GM12878 (cell line): ENCODE data around the gene UGT1A6. TPM values are rescaled to one million over a fixed set of nuclear protein-coding genes. Genes with fewer than 3 reads are reported as not detected.

Source experiments
- ATAC-seq: fragments of 200-7000 bp; cut with Tn5 transposase; 3 replicates; pipeline ENCODE4 v1.9.1; 2020; ENCODE audit warnings: mild to moderate bottlenecking, moderate library complexity
- BruUV-seq: library from RNA; stranded (reverse); fragments of 400-500 nt; replicated peaks from 2 replicates; lab custom pipeline; 2021; lab: Mats Ljungman, UMichigan
- CTCF ChIA-PET: fragments of 300-600 bp; sonication (Branson Sonifier 250); formaldehyde crosslinking; extraction: SDS; loops from one replicate; lab custom pipeline; 2021; ENCODE audit warnings: inconsistent platforms; lab: Yijun Ruan, JAX
- POLR2A ChIA-PET: fragments of 350-600 bp; formaldehyde crosslinking; extraction: SDS; loops from one replicate; lab custom pipeline; 2021; ENCODE audit warnings: inconsistent platforms; lab: Charles Lee
- RAD21 ChIA-PET: fragments of 300-600 bp; sonication (Branson Sonifier 250); formaldehyde crosslinking; loops from one replicate; lab custom pipeline; 2023; ENCODE audit warnings: antibody characterized with exemption; ENCODE audit not compliant: unreplicated experiment; lab: Charles Lee
- SMC1A ChIA-PET: fragments of 300-600 bp; sonication (Branson Sonifier 250); formaldehyde crosslinking; loops from one replicate; lab custom pipeline; 2023; ENCODE audit not compliant: unreplicated experiment, uncharacterized antibody; lab: Charles Lee
- DNase-seq: peaks from one replicate; pipeline ENCODE4 v3.0.0-alpha.2; 2011; ENCODE audit warnings: low read depth, low spot score
- FAIRE-seq: peaks from 3 replicates; lab custom pipeline; 2011; peaks lifted over from hg19 to GRCh38; lab: Jason Lieb, UNC
- H2AFZ ChIP-seq: 2 replicates; pipeline ENCODE4 v1.6.0; 2011; ENCODE audit warnings: low read depth, low read length, control low read depth; ENCODE audit not compliant: control insufficient read depth
- H3K27ac ChIP-seq: 2 replicates; pipeline ENCODE4 v1.5.1; 2011; ENCODE audit warnings: control low read depth; ENCODE audit not compliant: control insufficient read depth, insufficient read depth
- H3K27me3 ChIP-seq, 2 experiments: replicated peaks in 1 of 2; 2 replicates each; pipeline versions ENCODE4 v1.6.0 to v1.6.1; 2011; ENCODE audit warnings: low read length in 1 of 2; ENCODE audit not compliant: control insufficient read depth in 2 of 2, insufficient read depth in 2 of 2
- H3K36me3 ChIP-seq, 2 experiments: 2 replicates each; pipeline ENCODE4 v1.5.1; 2011; ENCODE audit warnings: low read length in 1 of 2; ENCODE audit not compliant: control insufficient read depth in 2 of 2, insufficient read depth in 2 of 2
- H3K4me1 ChIP-seq: 2 replicates; pipeline ENCODE4 v1.6.1; 2011; ENCODE audit warnings: mild to moderate bottlenecking, low read length, moderate library complexity, mixed read lengths; ENCODE audit not compliant: control insufficient read depth, insufficient read depth
- H3K4me2 ChIP-seq: 2 replicates; pipeline ENCODE4 v1.6.0; 2011; ENCODE audit warnings: control low read depth; ENCODE audit not compliant: control insufficient read depth, insufficient read depth
- H3K4me3 ChIP-seq: fragments of 200-600 bp; sonication (generic); 2 replicates; pipeline ENCODE4 v1.5.1; 2016
- H3K79me2 ChIP-seq: 2 replicates; pipeline ENCODE4 v1.6.0; 2011; ENCODE audit warnings: low read length; ENCODE audit not compliant: control insufficient read depth, insufficient read depth
- H3K9ac ChIP-seq: 2 replicates; pipeline ENCODE4 v1.8.0; 2011; ENCODE audit warnings: low read length, control low read depth, mixed read lengths; ENCODE audit not compliant: control insufficient read depth, insufficient read depth
- H3K9me3 ChIP-seq: replicated peaks from 3 replicates; pipeline ENCODE4 v1.5.1; 2011; ENCODE audit warnings: mild to moderate bottlenecking, low read length; ENCODE audit not compliant: control insufficient read depth, insufficient read depth
- H4K20me1 ChIP-seq: 2 replicates; pipeline ENCODE4 v1.6.0; 2011; ENCODE audit not compliant: control insufficient read depth, insufficient read depth
- DPF2 ChIP-seq: fragments of 450-650 bp; IDR thresholded peaks from 2 replicates; pipeline ENCODE4 v1.6.1; 2017; ENCODE audit warnings: mild to moderate bottlenecking
- E2F4 ChIP-seq: IDR thresholded peaks from 2 replicates; pipeline ENCODE4 v1.6.1; 2012; ENCODE audit warnings: low read depth, low read length, improper control_type of control experiment
- EP300 ChIP-seq, 2 experiments: fragments of 150-350 bp in 1 of 2; IDR thresholded peaks; 2 replicates each; pipeline ENCODE4 v1.6.1; 2011 to 2012; ENCODE audit warnings: low read depth in 2 of 2, low read length in 2 of 2, borderline replicate concordance in 1 of 2, improper control_type of control experiment in 1 of 2, inconsistent platforms in 1 of 2; ENCODE audit not compliant: control insufficient read depth in 1 of 2
- GATAD2B ChIP-seq: fragments of 450-650 bp; conservative IDR thresholded peaks from 2 replicates; pipeline ENCODE4 v1.6.1; 2017; ENCODE audit warnings: low read depth, mild to moderate bottlenecking, moderate library complexity
- MTA3 ChIP-seq: IDR thresholded peaks from 2 replicates; pipeline ENCODE4 v1.6.1; 2012; ENCODE audit warnings: low read length, inconsistent platforms, borderline replicate concordance
- MXI1 ChIP-seq: fragments of 150-350 bp; IDR thresholded peaks from 2 replicates; pipeline ENCODE4 v1.6.1; 2011; ENCODE audit warnings: low read depth, mild to moderate bottlenecking, inconsistent platforms, low read length, improper control_type of control experiment
- NFYA ChIP-seq: IDR thresholded peaks from 2 replicates; pipeline ENCODE4 v1.6.1; 2011; ENCODE audit warnings: low read depth, mild to moderate bottlenecking, low read length, improper control_type of control experiment, borderline replicate concordance
- NR2F1 ChIP-seq: fragments of 450-650 bp; conservative IDR thresholded peaks from 2 replicates; pipeline ENCODE4 v1.6.1; 2017; ENCODE audit warnings: mild to moderate bottlenecking
- PAX8 ChIP-seq: fragments of 450-650 bp; IDR thresholded peaks from 2 replicates; pipeline ENCODE4 v1.6.1; 2017; ENCODE audit warnings: mild to moderate bottlenecking, moderate library complexity
- POLR2A ChIP-seq: IDR thresholded peaks from 2 replicates; pipeline ENCODE4 v1.6.1; 2011; ENCODE audit warnings: low read depth, mild to moderate bottlenecking, low read length
- PRDM15 ChIP-seq: fragments of 450-650 bp; formaldehyde crosslinking; IDR thresholded peaks from 2 replicates; pipeline ENCODE4 v1.4.0; 2020; ENCODE audit warnings: mild to moderate bottlenecking, moderate library complexity
- RAD21 ChIP-seq: IDR thresholded peaks from 2 replicates; pipeline ENCODE4 v1.6.1; 2011; ENCODE audit warnings: mild to moderate bottlenecking, low read depth, low read length, moderate library complexity; ENCODE audit not compliant: insufficient read depth
- SIX5 ChIP-seq: IDR thresholded peaks from 2 replicates; pipeline ENCODE4 v1.6.1; 2011; ENCODE audit warnings: mild to moderate bottlenecking, low read depth, low read length, moderate library complexity; ENCODE audit not compliant: severe bottlenecking
- SKIL ChIP-seq: fragments of 450-650 bp; IDR thresholded peaks from 2 replicates; pipeline ENCODE4 v1.6.1; 2017; ENCODE audit warnings: mild to moderate bottlenecking, low read depth, inconsistent platforms; ENCODE audit not compliant: poor library complexity, severe bottlenecking
- SREBF1 ChIP-seq: IDR thresholded peaks from 2 replicates; pipeline ENCODE4 v1.6.1; 2012; ENCODE audit warnings: mild to moderate bottlenecking, low read length
- TAF1 ChIP-seq: IDR thresholded peaks from 2 replicates; pipeline ENCODE4 v1.6.1; 2011; ENCODE audit warnings: mild to moderate bottlenecking, low read depth, low read length, borderline replicate concordance
- TBL1XR1 ChIP-seq: IDR thresholded peaks from 2 replicates; pipeline ENCODE4 v1.6.1; 2012; ENCODE audit warnings: low read depth, low read length, improper control_type of control experiment
- TCF3 ChIP-seq: IDR thresholded peaks from 2 replicates; pipeline ENCODE4 v1.6.1; 2012; ENCODE audit warnings: low read depth, mild to moderate bottlenecking, low read length, borderline replicate concordance; ENCODE audit not compliant: insufficient read depth
- WGBS: methylation state at CpG from one replicate; pipeline ENCODE4 v1.1.6; 2016; ENCODE audit warnings: low lambda C conversion rate; ENCODE audit not compliant: insufficient replicate concordance, insufficient coverage; ENCODE audit errors: missing lambda C conversion rate; 5-methylcytosine and 5-hydroxymethylcytosine counted together
- in situ Hi-C: fragments of 300-500 bp; cut with MboI; formaldehyde crosslinking; loops from 9 replicates; pipeline ENCODE4 v1.14.3; 2018; ENCODE audit warnings: mixed read lengths
- intact Hi-C: fragments of 100-400 bp; cut with micrococcal nuclease; formaldehyde crosslinking; loops from one replicate; pipeline ENCODE4 v1.14.2; 2022; ENCODE audit not compliant: unreplicated experiment
- polyA plus RNA-seq, 11 experiments: library from polyadenylated mRNA; depleted of rRNA in 4 of 11; unstranded in 6 of 11; stranded (reverse) in 5 of 11; fragments of >200 nt; fragmentation: Nextera tagmentation in 4 of 11; fragmentation: Illumina TruSeq in 1 of 11; extraction: Ambion mirVana in 4 of 11; extraction: Trizol in 1 of 11; gene quantifications; 1 replicate in 1 of 11; 2 replicates in 10 of 11; pipeline versions ENCODE4 v1.2.1 to v1.2.3, GENCODE V29; 2011 to 2016; ENCODE audit warnings: inconsistent platforms in 2 of 11, missing spikeins in 2 of 11, low read depth in 1 of 11
- total RNA-seq, 4 experiments: library from RNA; depleted of rRNA in 3 of 4; stranded (reverse); fragments of >200 nt in 3 of 4; fragmentation: Illumina TruSeq in 1 of 4; extraction: Trizol in 1 of 4; gene quantifications; 2 replicates each; pipeline versions ENCODE4 v1.2.1 to v1.2.3, GENCODE V29; 2013 to 2021

UGT1A6 gene
- total and polyA plus RNA-seq, 10 of the 15 experiments (the other 5 are each of a cell fraction or from before 2014, with no cell fraction given): not detected

GRCh38 chr2:233772153-233772552 lies 79.5 kb downstream of the UGT1A6 start (continued):
- no peak for TF ChIP-seq TAF1

GRCh38 chr2:233772583-233772982 lies 79.9 kb downstream of the UGT1A6 start:
- no peak overlapping the region for H3K9ac ChIP-seq
- no peak for TF ChIP-seq MTA3
- no peak for TF ChIP-seq SREBF1
- no peak for TF ChIP-seq PRDM15 (CRISPR knock-in tag)
- TF ChIP-seq NFYA: no peak
- TF ChIP-seq POLR2A: no peak
- no peak for TF ChIP-seq TCF3
- no peak for TF ChIP-seq GATAD2B
- TF ChIP-seq SKIL: no peak
- TF ChIP-seq MXI1: no peak
- no peak for TF ChIP-seq DPF2
- TF ChIP-seq PAX8: no peak
- no peak for TF ChIP-seq RAD21
- TF ChIP-seq NR2F1: no peak
- TF ChIP-seq EP300 (IDR thresholded peaks at IDR 0.05; ENCODE audit: borderline replicate concordance in 1 of 2, control insufficient read depth in 1 of 2, low read depth in 2 of 2, low read length in 2 of 2): no peak
- no peak for TF ChIP-seq E2F4
- TF ChIP-seq SIX5: no peak
- TF ChIP-seq TBL1XR1: no peak
- in situ Hi-C loops (no loop called here), intact Hi-C loops (no loop called here)
- RAD21 ChIA-PET: no interaction called here
- no peak for FAIRE-seq
- no peak overlapping the region for H2AFZ ChIP-seq
- no peak overlapping the region for H3K27ac ChIP-seq
- CTCF ChIA-PET: no interaction called here
- no peaks in the 10 kb centered on the region; the same call in 2 of the 3 replicates for H3K9me3 ChIP-seq
- no peak for DNase-seq
- H3K36me3 ChIP-seq: no peaks in the 10 kb centered on the region
- POLR2A ChIA-PET: no interaction called here
- SMC1A ChIA-PET: no interaction called here
- ATAC-seq: no peak
- H3K4me3 ChIP-seq: no peak overlapping the region
- 24% methylated on average over 5 of the region's 5 CpGs for WGBS
- H4K20me1 ChIP-seq: no peaks in the 10 kb centered on the region
- H3K79me2 ChIP-seq: no peaks in the 10 kb centered on the region
- H3K4me2 ChIP-seq: no peak overlapping the region
- H3K27me3 ChIP-seq: no peaks in the 10 kb centered on the region
- no peaks in the 10 kb centered on the region for H3K4me1 ChIP-seq
- no TSS peak for BruUV-seq
